Sigmoid colon (tissue), 7 donors: ENCODE data around the gene SAMD14. TPM values are rescaled to one million over a fixed set of nuclear protein-coding genes. Genes with fewer than 3 reads are reported as not detected.
A peak's percentile ranks its signal among the peaks of the same experiment; 100 is the strongest.

Experiments used
- DNase-seq: peaks from one replicate; pipeline ENCODE4 v3.0.0-alpha.2; 2019
- H3K27ac ChIP-seq, 4 donors: fragments of 200-600 bp; sonication (generic); one replicate each; pipeline ENCODE4 v1.5.1; 2016 to 2019; ENCODE audit warnings: mild to moderate bottlenecking in 1 of 4
- H3K27me3 ChIP-seq, 3 donors: fragments of 200-600 bp; sonication (generic); one replicate each; pipeline ENCODE4 v1.5.1; 2019; ENCODE audit warnings: mild to moderate bottlenecking in 1 of 3
- H3K36me3 ChIP-seq, 4 donors: fragments of 200-600 bp; sonication (generic); one replicate each; pipeline ENCODE4 v1.5.1; 2016 to 2019
- H3K4me1 ChIP-seq, 4 donors: fragments of 200-600 bp; sonication (generic); one replicate each; pipeline ENCODE4 v1.5.1; 2017 to 2019
- H3K4me3 ChIP-seq, 4 donors: fragments of 200-600 bp; sonication (generic); one replicate each; pipeline ENCODE4 v1.5.1; 2017 to 2019; ENCODE audit warnings: mild to moderate bottlenecking in 2 of 4, moderate library complexity in 1 of 4
- H3K9me3 ChIP-seq, 4 donors: fragments of 200-600 bp in 3 of 4; sonication (generic) in 3 of 4; one replicate each; pipeline versions ENCODE4 v1.5.1 to v1.6.1; 2013 to 2019
- EP300 ChIP-seq, 4 donors: sonication (generic); formaldehyde crosslinking; IDR thresholded peaks; one replicate each; pipeline ENCODE4 v1.6.1; 2017; ENCODE audit warnings: antibody characterized with exemption in 4 of 4
- POLR2A ChIP-seq, 2 donors: fragments of 450-650 bp; IDR thresholded peaks; one replicate each; pipeline ENCODE4 v1.6.1; 2016; ENCODE audit warnings: antibody characterized with exemption in 2 of 2, mild to moderate bottlenecking in 2 of 2, moderate library complexity in 2 of 2
- POLR2AphosphoS5 ChIP-seq, 4 donors: sonication (generic); formaldehyde crosslinking; IDR thresholded peaks; one replicate each; pipeline ENCODE4 v1.6.1; 2017; ENCODE audit warnings: antibody characterized with exemption in 4 of 4
- WGBS, 2 donors: extraction: QIAGEN DNeasy Blood & Tissue Kit; methylation state at CpG; one replicate each; pipeline ENCODE4 v1.1.7; 2013; 5-methylcytosine and 5-hydroxymethylcytosine counted together
- intact Hi-C: fragments of 100-400 bp; cut with DNase I; formaldehyde crosslinking; loops from one replicate; pipeline ENCODE4 v1.15.1; 2023
- polyA plus RNA-seq, 3 donors: library from polyadenylated mRNA; stranded (reverse); fragments of 200-250 nt; gene quantifications; one replicate each; pipeline ENCODE4 v1.2.3, GENCODE V29; 2013
- total RNA-seq, 4 donors: library from RNA; depleted of rRNA; stranded (reverse); fragments of >200 nt; gene quantifications; one replicate each; pipeline ENCODE4 v1.1.0, GENCODE V29; 2016
- TF ChIP-seq, protein P1 (sequence below), 4 experiments: fragments of 450-650 bp in 3 of 4; fragments of 200-600 bp in 1 of 4; IDR thresholded peaks; one replicate each; pipeline ENCODE4 v1.5.1; 2016 to 2019; ENCODE audit warnings: antibody characterized with exemption in 4 of 4, mild to moderate bottlenecking in 3 of 4, moderate library complexity in 2 of 4
- donor health status: healthy with polysubstance abuse.
- donor health status: Bipolar disorder and iron deficiency.
- donor health status: healthy.

Gene SAMD14
- total and polyA plus RNA-seq, 7 donors: 0.16 to 2.5 (median 0.92) TPM

DNA sequence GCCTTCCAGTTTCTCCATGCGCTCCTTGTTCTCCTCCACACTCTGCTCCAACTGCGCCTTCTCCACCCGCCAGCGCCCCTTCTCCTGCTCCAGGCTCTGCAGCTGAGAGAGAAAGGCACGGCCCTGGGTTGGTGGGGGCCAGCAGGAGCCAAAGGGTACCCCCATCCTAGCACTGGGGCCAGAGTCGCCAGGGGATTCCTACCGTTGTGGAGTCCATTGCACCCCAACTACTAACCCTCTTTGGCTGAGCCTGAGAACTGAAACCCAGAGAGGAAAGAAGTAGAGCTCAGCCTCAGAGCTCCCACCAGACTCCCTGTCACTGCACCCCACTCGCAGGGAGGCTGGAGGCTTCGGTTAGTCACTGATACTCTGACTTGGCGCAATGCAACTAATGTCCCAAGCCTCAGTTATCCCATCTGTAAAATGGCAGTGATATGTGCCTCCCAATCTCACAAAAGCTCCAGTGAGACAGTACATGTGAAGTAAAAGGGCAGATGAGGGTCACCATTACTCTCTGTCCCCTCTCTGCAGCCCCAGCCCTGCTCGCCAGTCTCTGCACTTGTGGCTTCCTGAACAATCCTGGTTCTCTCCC, 6.2 kb upstream of the SAMD14 start:
- Histone ChIP-seq H3K9me3 (no peaks in the 10 kb centered on the region), H3K4me3 (no peak overlapping the region), H3K27me3 (no peaks in the 10 kb centered on the region), H3K4me1 (peaks cover 0 to 30% (median 21%) of the 10 kb centered on the region in 4 donors), H3K27ac (no peak overlapping the region), H3K36me3 (peaks cover 28 to 67% (median 48%) of the 10 kb centered on the region in 4 donors)
- WGBS, 2 donors: 94 to 96% methylated on average over 11 of the region's 11 CpGs
- intact Hi-C loops: no loop called here
- DNase-seq: no peak
- TF ChIP-seq EP300 (IDR thresholded peaks at IDR 0.05): no peak
- TF ChIP-seq POLR2AphosphoS5 (IDR thresholded peaks at IDR 0.05): no peak
- no peak for TF ChIP-seq POLR2A (IDR thresholded peaks at IDR 0.05)
- TF ChIP-seq, protein P1, sequence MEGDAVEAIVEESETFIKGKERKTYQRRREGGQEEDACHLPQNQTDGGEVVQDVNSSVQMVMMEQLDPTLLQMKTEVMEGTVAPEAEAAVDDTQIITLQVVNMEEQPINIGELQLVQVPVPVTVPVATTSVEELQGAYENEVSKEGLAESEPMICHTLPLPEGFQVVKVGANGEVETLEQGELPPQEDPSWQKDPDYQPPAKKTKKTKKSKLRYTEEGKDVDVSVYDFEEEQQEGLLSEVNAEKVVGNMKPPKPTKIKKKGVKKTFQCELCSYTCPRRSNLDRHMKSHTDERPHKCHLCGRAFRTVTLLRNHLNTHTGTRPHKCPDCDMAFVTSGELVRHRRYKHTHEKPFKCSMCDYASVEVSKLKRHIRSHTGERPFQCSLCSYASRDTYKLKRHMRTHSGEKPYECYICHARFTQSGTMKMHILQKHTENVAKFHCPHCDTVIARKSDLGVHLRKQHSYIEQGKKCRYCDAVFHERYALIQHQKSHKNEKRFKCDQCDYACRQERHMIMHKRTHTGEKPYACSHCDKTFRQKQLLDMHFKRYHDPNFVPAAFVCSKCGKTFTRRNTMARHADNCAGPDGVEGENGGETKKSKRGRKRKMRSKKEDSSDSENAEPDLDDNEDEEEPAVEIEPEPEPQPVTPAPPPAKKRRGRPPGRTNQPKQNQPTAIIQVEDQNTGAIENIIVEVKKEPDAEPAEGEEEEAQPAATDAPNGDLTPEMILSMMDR (IDR thresholded peaks at IDR 0.05): no peak

DNA sequence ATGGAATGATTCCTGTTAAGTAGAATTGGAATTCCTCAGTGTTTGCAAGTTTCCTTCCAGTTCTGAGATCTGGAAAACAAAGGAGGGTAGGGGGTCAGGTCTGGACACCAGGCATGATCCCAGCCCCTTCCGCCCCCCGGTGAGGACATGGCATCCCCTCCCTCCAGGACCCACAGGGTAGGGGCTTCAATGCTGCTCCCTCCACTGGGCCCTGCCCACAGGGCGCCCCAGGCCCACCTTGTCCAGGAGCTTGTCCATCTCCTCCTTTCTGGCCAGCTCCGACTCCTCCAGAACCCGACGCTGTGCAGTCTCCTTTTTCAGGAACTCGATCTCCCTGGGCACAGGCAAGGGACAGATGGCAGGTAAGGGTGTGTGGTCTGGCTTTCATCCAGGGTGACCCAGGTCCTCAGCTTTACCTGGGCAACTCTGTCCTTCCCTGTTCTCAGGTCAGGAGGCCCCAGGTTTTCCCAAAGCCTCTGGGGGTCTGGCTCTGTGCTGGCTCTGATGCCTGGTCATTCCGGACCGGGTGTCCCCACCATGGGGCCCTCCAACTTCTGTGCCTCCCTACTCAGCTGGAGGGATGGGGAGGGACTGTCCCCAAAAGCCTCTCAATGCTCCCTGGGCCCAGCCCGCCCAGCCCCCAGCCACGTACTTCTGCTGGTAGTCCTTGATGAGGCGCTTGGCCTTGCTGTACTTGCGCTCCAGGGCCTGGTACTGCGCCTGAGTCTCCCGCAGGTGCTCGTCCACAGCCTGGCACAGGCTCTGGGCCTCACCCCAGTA, 5.5 kb upstream of the SAMD14 start:
- peaks cover 0 to under 1% (median 0%) of the 10 kb centered on the region in 3 donors for H3K27me3 ChIP-seq
- DNase-seq: no peak
- no peak overlapping the region for H3K27ac ChIP-seq
- peaks cover 0 to 36% (median 25%) of the 10 kb centered on the region in 4 donors for H3K4me1 ChIP-seq
- TF ChIP-seq POLR2A (IDR thresholded peaks at IDR 0.05): no peak
- TF ChIP-seq EP300 (IDR thresholded peaks at IDR 0.05): no peak
- no peak for TF ChIP-seq POLR2AphosphoS5 (IDR thresholded peaks at IDR 0.05)
- TF ChIP-seq, protein P1 (IDR thresholded peaks at IDR 0.05): no peak
- WGBS, 2 donors: 86 to 90% methylated on average over 16 of the region's 16 CpGs
- intact Hi-C loops: no loop called here
- peaks cover 23 to 60% (median 42%) of the 10 kb centered on the region in 4 donors for H3K36me3 ChIP-seq
- no peaks in the 10 kb centered on the region for H3K9me3 ChIP-seq
- no peak overlapping the region for H3K4me3 ChIP-seq

GRCh38 chr17:50134206-50135110, 4.5 kb upstream of the SAMD14 start:
- Histone ChIP-seq H3K9me3 (no peaks in the 10 kb centered on the region), H3K4me1 (peaks cover 0 to 42% (median 31%) of the 10 kb centered on the region in 4 donors), H3K4me3 (no peak overlapping the region), H3K27me3 (peaks cover 4 to 11% (median 4%) of the 10 kb centered on the region in 3 donors), H3K36me3 (peaks cover 17 to 53% (median 40%) of the 10 kb centered on the region in 4 donors), H3K27ac (peak overlapping the region in 1 of 4 donors; percentile 75)
- TF ChIP-seq, protein P1 (IDR thresholded peaks at IDR 0.05): no peak
- TF ChIP-seq EP300 (IDR thresholded peaks at IDR 0.05): no peak
- no peak for TF ChIP-seq POLR2AphosphoS5 (IDR thresholded peaks at IDR 0.05)
- TF ChIP-seq POLR2A (IDR thresholded peaks at IDR 0.05): no peak
- intact Hi-C loops: no loop called here
- no peak for DNase-seq
- 79 to 82% methylated on average over 16 of the region's 16 CpGs for WGBS, 2 donors

- H3K27ac ChIP-seq: peak overlapping the region; percentile 51 to 75 (median 64)
- H3K36me3 ChIP-seq: peaks cover 10 to 45% (median 33%) of the 10 kb centered on the region in 4 donors
- no peak for TF ChIP-seq EP300 (IDR thresholded peaks at IDR 0.05)
- TF ChIP-seq POLR2AphosphoS5 (IDR thresholded peaks at IDR 0.05): no peak
- TF ChIP-seq, protein P1 (IDR thresholded peaks at IDR 0.05): no peak
- no peak for TF ChIP-seq POLR2A (IDR thresholded peaks at IDR 0.05)
- 23 to 58% methylated on average over 16 of the region's 16 CpGs for WGBS, 2 donors
- no peaks in the 10 kb centered on the region for H3K9me3 ChIP-seq
- peaks cover 0 to 49% (median 38%) of the 10 kb centered on the region in 4 donors for H3K4me1 ChIP-seq
- no peak overlapping the region for H3K4me3 ChIP-seq
- no peak for DNase-seq
- peaks cover 7 to 19% (median 10%) of the 10 kb centered on the region in 3 donors for H3K27me3 ChIP-seq
- intact Hi-C loops: no loop called here
Measured at GRCh38 chr17:50133769-50134099, 3.8 kb upstream of the SAMD14 start.
